Neural cell (in vitro differentiated cells): ENCODE measurements around the gene ABHD16B. TPM values are rescaled to one million over a fixed set of nuclear protein-coding genes. Genes with fewer than 3 reads are reported as not detected.

ENCODE experiments used
- H2AFZ ChIP-seq: fragments of 200-600, 300-800 bp; sonication (generic), shearing (Covaris generic); 2 replicates; pipeline ENCODE4 v1.6.0; 2014; ENCODE audit warnings: low read depth, mild to moderate bottlenecking, antibody characterized with exemption, low read length, moderate library complexity
- H3F3A ChIP-seq: fragments of 200-600 bp; shearing (Covaris generic); 2 replicates; pipeline ENCODE4 v1.6.1; 2016; ENCODE audit warnings: mild to moderate bottlenecking, moderate library complexity, mixed read lengths, antibody characterized with exemption, low read length; ENCODE audit not compliant: insufficient read depth, poor library complexity, severe bottlenecking
- H3K27ac ChIP-seq: fragments of 200-600, 300-800 bp; sonication (generic), shearing (Covaris generic); 2 replicates; pipeline ENCODE4 v1.5.1; 2014; ENCODE audit warnings: mild to moderate bottlenecking, low read length, moderate library complexity
- H3K27me3 ChIP-seq: fragments of 300-800, 200-600 bp; sonication (generic), shearing (Covaris generic); 2 replicates; pipeline ENCODE4 v1.6.0; 2014; ENCODE audit warnings: mild to moderate bottlenecking, low read depth, low read length, moderate library complexity; ENCODE audit not compliant: insufficient read depth
- H3K36me3 ChIP-seq: fragments of 300-800, 200-600 bp; sonication (generic), shearing (Covaris generic); 2 replicates; pipeline ENCODE4 v1.5.1; 2014; ENCODE audit warnings: mild to moderate bottlenecking, antibody characterized with exemption, low read length, moderate library complexity; ENCODE audit not compliant: insufficient read depth
- H3K4me2 ChIP-seq: fragments of 300-800, 200-600 bp; sonication (generic), shearing (Covaris generic); 2 replicates; pipeline ENCODE4 v1.6.0; 2014; ENCODE audit warnings: mild to moderate bottlenecking, low read length
- H3K4me3 ChIP-seq: fragments of 300-800, 200-600 bp; sonication (generic), shearing (Covaris generic); 2 replicates; pipeline ENCODE4 v1.5.1; 2014; ENCODE audit warnings: mild to moderate bottlenecking, low read length, moderate library complexity
- H3K79me2 ChIP-seq: fragments of 200-600 bp; shearing (Covaris generic); replicated peaks from 2 replicates; pipeline ENCODE4 v1.6.0; 2014; ENCODE audit warnings: mild to moderate bottlenecking, low read length, moderate library complexity; ENCODE audit not compliant: insufficient read depth
- H3K9ac ChIP-seq: fragments of 300-800, 200-600 bp; sonication (generic), shearing (Covaris generic); 2 replicates; pipeline ENCODE4 v1.6.1; 2016; ENCODE audit warnings: mild to moderate bottlenecking, low read length, mixed read lengths
- H3K9me2 ChIP-seq: fragments of 200-600 bp; shearing (Covaris generic); 2 replicates; pipeline ENCODE4 v1.6.1; 2016; ENCODE audit warnings: mild to moderate bottlenecking, low read length, mixed read lengths; ENCODE audit not compliant: insufficient read depth
- H3K9me3 ChIP-seq: fragments of 200-600, 300-800 bp; sonication (generic), shearing (Covaris generic); 2 replicates; pipeline ENCODE4 v1.6.1; 2016; ENCODE audit warnings: mild to moderate bottlenecking, mixed run types, low read length, moderate library complexity, mixed read lengths
- H4K20me1 ChIP-seq: fragments of 200-600 bp; shearing (Covaris generic); 2 replicates; pipeline ENCODE4 v1.6.1; 2016; ENCODE audit warnings: mild to moderate bottlenecking, mixed run types; ENCODE audit not compliant: insufficient read depth
- CTCF ChIP-seq: fragments of 450-650 bp; IDR thresholded peaks from 2 replicates; pipeline ENCODE4 v1.5.1; 2014; ENCODE audit warnings: antibody characterized with exemption, mild to moderate bottlenecking, moderate library complexity; ENCODE audit not compliant: poor library complexity, severe bottlenecking
- EP300 ChIP-seq: fragments of 450-650 bp; conservative IDR thresholded peaks from 2 replicates; pipeline ENCODE4 v1.6.1; 2014; ENCODE audit warnings: antibody characterized with exemption, mild to moderate bottlenecking, moderate library complexity; ENCODE audit not compliant: poor library complexity, severe bottlenecking
- EZH2 ChIP-seq: fragments of 200-600, 300-800 bp; shearing (Covaris generic), sonication (generic); IDR thresholded peaks from 2 replicates; pipeline ENCODE4 v1.6.1; 2014; ENCODE audit warnings: antibody characterized with exemption, low read length, borderline replicate concordance, mild to moderate bottlenecking; ENCODE audit not compliant: insufficient read depth, poor library complexity, severe bottlenecking
- MXI1 ChIP-seq: fragments of 450-650 bp; conservative IDR thresholded peaks from 2 replicates; pipeline ENCODE4 v1.6.1; 2014; ENCODE audit warnings: antibody characterized with exemption, mild to moderate bottlenecking; ENCODE audit not compliant: poor library complexity, severe bottlenecking
- POLR2AphosphoS5 ChIP-seq: IDR thresholded peaks from 2 replicates; pipeline ENCODE4 v1.6.1; 2012
- RAD21 ChIP-seq: fragments of 450-650 bp; conservative IDR thresholded peaks from 2 replicates; pipeline ENCODE4 v1.6.1; 2014; ENCODE audit warnings: antibody characterized with exemption, mild to moderate bottlenecking, moderate library complexity
- REST ChIP-seq: IDR thresholded peaks from 2 replicates; pipeline ENCODE4 v1.6.1; 2012; ENCODE audit warnings: borderline replicate concordance
- SMC3 ChIP-seq: fragments of 450-650 bp; conservative IDR thresholded peaks from 2 replicates; pipeline ENCODE4 v1.6.1; 2014; ENCODE audit warnings: antibody characterized with exemption, mild to moderate bottlenecking, moderate library complexity; ENCODE audit not compliant: poor library complexity
- TAF1 ChIP-seq: IDR thresholded peaks from 2 replicates; pipeline ENCODE4 v1.6.1; 2012; ENCODE audit warnings: low read depth
- polyA plus RNA-seq: library from polyadenylated mRNA; depleted of rRNA; stranded (reverse); fragments of >200 nt; gene quantifications from 2 replicates; pipeline ENCODE4 v1.2.3, GENCODE V29; 2014

Gene ABHD16B
- polyA plus RNA-seq, 1 donor from 2014 or later, result not detected

GRCh38 chr20:63843778-63844177 is 17.5 kb upstream of the ABHD16B start:
- Histone ChIP-seq H3K36me3 (no peaks in the 10 kb centered on the region), H3K4me2 (no peak overlapping the region), H4K20me1 (no peaks in the 10 kb centered on the region), H3K79me2 (no peaks in the 10 kb centered on the region), H3F3A (no peaks in the 10 kb centered on the region), H3K9me3 (no peaks in the 10 kb centered on the region), H2AFZ (no peak overlapping the region), H3K4me3 (no peak overlapping the region), H3K9me2 (no peaks in the 10 kb centered on the region), H3K9ac (no peak overlapping the region), H3K27ac (no peak overlapping the region), H3K27me3 (no peaks in the 10 kb centered on the region)
- no peak for TF ChIP-seq TAF1
- no peak for TF ChIP-seq RAD21
- no peak for TF ChIP-seq EZH2
- TF ChIP-seq CTCF, result no peak
- TF ChIP-seq MXI1, result no peak
- TF ChIP-seq EP300, result no peak
- TF ChIP-seq POLR2AphosphoS5, result no peak

GRCh38 chr20:63844511-63844991 is 16.7 kb upstream of the ABHD16B start:
- Histone ChIP-seq H4K20me1 (no peaks in the 10 kb centered on the region), H3K36me3 (no peaks in the 10 kb centered on the region), H3F3A (no peaks in the 10 kb centered on the region), H2AFZ (no peak overlapping the region), H3K27ac (no peak overlapping the region), H3K4me3 (no peak overlapping the region), H3K9ac (no peak overlapping the region), H3K9me3 (no peaks in the 10 kb centered on the region), H3K9me2 (no peaks in the 10 kb centered on the region), H3K4me2 (no peak overlapping the region), H3K27me3 (no peaks in the 10 kb centered on the region), H3K79me2 (no peaks in the 10 kb centered on the region)
- TF ChIP-seq CTCF (no peak), SMC3 (no peak), RAD21 (no peak), MXI1 (no peak), EZH2 (no peak), REST (no peak), POLR2AphosphoS5 (no peak), EP300 (no peak), TAF1 (no peak)
